GM12873 (cell line): Measurements from ENCODE around the gene TEAD1.

Experiments used
- CTCF ChIP-seq: IDR thresholded peaks from 2 replicates; pipeline ENCODE4 v1.5.1; 2012; ENCODE audit warnings: low read depth, mild to moderate bottlenecking, moderate library complexity, low read length, control low read depth; ENCODE audit not compliant: insufficient read depth; ENCODE audit errors: missing control alignments

The TEAD1 gene

GRCh38 chr11:12966002-12966401 lies 291.8 kb downstream of the TEAD1 start:
- TF ChIP-seq CTCF: no peak

- TF ChIP-seq CTCF: no peak
Observed at GRCh38 chr11:12968101-12968500, 293.9 kb downstream of the TEAD1 start.

- TF ChIP-seq CTCF: no peak
Observed at GRCh38 chr11:12968826-12969225, 294.6 kb downstream of the TEAD1 start.

GRCh38 chr11:12971955-12972354 lies 297.7 kb downstream of the TEAD1 start:
- TF ChIP-seq CTCF: no peak

GRCh38 chr11:12973528-12974181 lies 299.4 kb downstream of the TEAD1 start:
- no peak for TF ChIP-seq CTCF

GRCh38 chr11:12975195-12975594 lies 301.0 kb downstream of the TEAD1 start:
- TF ChIP-seq CTCF: no peak

GRCh38 chr11:12979928-12980689 lies 305.9 kb downstream of the TEAD1 start:
- no peak for TF ChIP-seq CTCF
